Activated CD8-positive, alpha-beta memory T cell treated with anti-CD3 and anti-CD28 coated beads, Interleukin-2, amount 10 ng/mL, durations not matched to agents 7 days and 5 days (primary cell): ENCODE data around the gene CCDC172. TPM values are rescaled to one million over a fixed set of nuclear protein-coding genes. Genes with fewer than 3 reads are reported as not detected.

Source experiments
- ATAC-seq: fragments of 150-1000 bp; cut with Tn5 transposase; one replicate; pipeline ENCODE4 v1.10.0; 2021; ENCODE audit warnings: moderate library complexity
- CTCF ChIA-PET: fragments of 350-600 bp; sonication (Branson Sonifier 250); formaldehyde crosslinking; loops from one replicate; lab custom pipeline; 2021; ENCODE audit warnings: antibody characterized with exemption; lab: Charles Lee
- DNase-seq: peaks from one replicate; pipeline ENCODE4 v3.0.0-alpha.2; 2020
- H3K27ac Mint-ChIP-seq: one replicate; pipeline ENCODE4 v1.8.0; 2021; ENCODE audit warnings: mild to moderate bottlenecking, mixed read lengths
- H3K27me3 Mint-ChIP-seq: one replicate; pipeline ENCODE4 v1.8.0; 2021; ENCODE audit warnings: mixed read lengths
- H3K36me3 Mint-ChIP-seq: one replicate; pipeline ENCODE4 v1.8.0; 2021; ENCODE audit warnings: mild to moderate bottlenecking, mixed read lengths
- H3K4me1 Mint-ChIP-seq: one replicate; pipeline ENCODE4 v1.8.0; 2021; ENCODE audit warnings: mixed read lengths
- H3K4me3 Mint-ChIP-seq: one replicate; pipeline ENCODE4 v1.8.0; 2021; ENCODE audit warnings: mild to moderate bottlenecking, moderate library complexity, mixed read lengths
- H3K9me3 Mint-ChIP-seq: one replicate; pipeline ENCODE4 v1.8.0; 2022; ENCODE audit warnings: low read depth, mixed read lengths
- total RNA-seq, 2 experiments: library from RNA; stranded (reverse); gene quantifications; one replicate each; pipeline ENCODE4 v1.2.3, GENCODE V29; 2021

CCDC172 gene
- total RNA-seq, 2 experiments from 2014 or later = not detected

- Mint-ChIP-seq H3K9me3 (no peaks in the 10 kb centered on the region), H3K27ac (no peak overlapping the region), H3K4me1 (no peaks in the 10 kb centered on the region), H3K27me3 (no peaks in the 10 kb centered on the region), H3K4me3 (no peak overlapping the region), H3K36me3 (no peaks in the 10 kb centered on the region)
- ATAC-seq (no peak), DNase-seq (no peak)
- CTCF ChIA-PET = no interaction called here
Observed at GRCh38 chr10:116421815-116422214, 97.6 kb downstream of the CCDC172 start.

GRCh38 chr10:116427671-116428070 is 103.4 kb downstream of the CCDC172 start, which contains the start of gene PNLIPRP3:
Gene PNLIPRP3, plus strand, starts transcription at chr10:116427847. Its CDS starts 166 bp downstream, at chr10:116428013.
- Mint-ChIP-seq H3K27me3 (no peaks in the 10 kb centered on the region), H3K4me1 (no peaks in the 10 kb centered on the region), H3K9me3 (no peaks in the 10 kb centered on the region), H3K36me3 (no peaks in the 10 kb centered on the region), H3K4me3 (no peak within 1 kb of the TSS), H3K27ac (no peak within 1 kb of the TSS)
- CTCF ChIA-PET = no interaction called here
- no peak for DNase-seq
- no peak for ATAC-seq

- CTCF ChIA-PET = no interaction called here
Observed at GRCh38 chr10:116429288-116429977, 105.2 kb downstream of the CCDC172 start.

More at GRCh38 chr10:116429288-116429977, 105.2 kb downstream of the CCDC172 start:
- H3K9me3 Mint-ChIP-seq = no peaks in the 10 kb centered on the region
- H3K27ac Mint-ChIP-seq = no peak overlapping the region
- H3K36me3 Mint-ChIP-seq = no peaks in the 10 kb centered on the region
- H3K4me1 Mint-ChIP-seq = no peaks in the 10 kb centered on the region
- H3K4me3 Mint-ChIP-seq = no peak overlapping the region
- no peaks in the 10 kb centered on the region for H3K27me3 Mint-ChIP-seq
- ATAC-seq (no peak), DNase-seq (no peak)

Other genes with a start within 250 kb of the CCDC172 start
- gene GFRA1, start 51.2 kb upstream of the CCDC172 start, total RNA-seq = not detected
- not detected for gene PNLIPRP3, start 103.4 kb downstream of the CCDC172 start, total RNA-seq
- gene PNLIP, start 221.5 kb downstream of the CCDC172 start, total RNA-seq = not detected